DND-41 (cell line): ENCODE results near the gene CALHM5.

Source experiments
- EZH2 ChIP-seq: IDR thresholded peaks from 3 replicates; pipeline ENCODE4 v1.6.1; 2012; ENCODE audit warnings: borderline replicate concordance, low read depth, mild to moderate bottlenecking, moderate library complexity, low read length, inconsistent platforms; ENCODE audit not compliant: severe bottlenecking
- TF ChIP-seq, protein P1 (sequence below): IDR thresholded peaks from 2 replicates; pipeline ENCODE4 v1.5.1; 2012; ENCODE audit warnings: borderline replicate concordance, low read length, moderate library complexity, mild to moderate bottlenecking; ENCODE audit not compliant: poor library complexity, severe bottlenecking; ENCODE audit errors: extremely low read depth

GRCh38 chr6:116568821-116569755 lies 57.6 kb downstream of the CALHM5 start:
- TF ChIP-seq, protein P1, sequence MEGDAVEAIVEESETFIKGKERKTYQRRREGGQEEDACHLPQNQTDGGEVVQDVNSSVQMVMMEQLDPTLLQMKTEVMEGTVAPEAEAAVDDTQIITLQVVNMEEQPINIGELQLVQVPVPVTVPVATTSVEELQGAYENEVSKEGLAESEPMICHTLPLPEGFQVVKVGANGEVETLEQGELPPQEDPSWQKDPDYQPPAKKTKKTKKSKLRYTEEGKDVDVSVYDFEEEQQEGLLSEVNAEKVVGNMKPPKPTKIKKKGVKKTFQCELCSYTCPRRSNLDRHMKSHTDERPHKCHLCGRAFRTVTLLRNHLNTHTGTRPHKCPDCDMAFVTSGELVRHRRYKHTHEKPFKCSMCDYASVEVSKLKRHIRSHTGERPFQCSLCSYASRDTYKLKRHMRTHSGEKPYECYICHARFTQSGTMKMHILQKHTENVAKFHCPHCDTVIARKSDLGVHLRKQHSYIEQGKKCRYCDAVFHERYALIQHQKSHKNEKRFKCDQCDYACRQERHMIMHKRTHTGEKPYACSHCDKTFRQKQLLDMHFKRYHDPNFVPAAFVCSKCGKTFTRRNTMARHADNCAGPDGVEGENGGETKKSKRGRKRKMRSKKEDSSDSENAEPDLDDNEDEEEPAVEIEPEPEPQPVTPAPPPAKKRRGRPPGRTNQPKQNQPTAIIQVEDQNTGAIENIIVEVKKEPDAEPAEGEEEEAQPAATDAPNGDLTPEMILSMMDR, result no peak
- TF ChIP-seq EZH2, result no peak
